Kidney epithelial cell (primary cell): ENCODE data around the gene LRRC1. TPM values are rescaled to one million over a fixed set of nuclear protein-coding genes. Genes with fewer than 3 reads are reported as not detected.

Experiments used
- DNase-seq: peaks from one replicate; pipeline ENCODE4 v3.0.0-alpha.2; 2010; ENCODE audit warnings: low read depth
- H3K27me3 ChIP-seq: 2 replicates; pipeline ENCODE4 v1.6.0; 2011; ENCODE audit warnings: low read length; ENCODE audit not compliant: control insufficient read depth, insufficient read depth
- H3K36me3 ChIP-seq: 2 replicates; pipeline ENCODE4 v1.5.1; 2011; ENCODE audit warnings: low read length; ENCODE audit not compliant: control insufficient read depth, insufficient read depth
- H3K4me3 ChIP-seq: 2 replicates; pipeline ENCODE4 v1.5.1; 2011; ENCODE audit warnings: low read depth, mild to moderate bottlenecking, control low read depth, low read length
- CTCF ChIP-seq: IDR thresholded peaks from 2 replicates; pipeline ENCODE4 v1.5.1; 2011; ENCODE audit warnings: mild to moderate bottlenecking, moderate library complexity, low read length, control low read depth, inconsistent platforms; ENCODE audit not compliant: insufficient read depth, poor library complexity, severe bottlenecking
- total RNA-seq: library from RNA; depleted of rRNA; stranded (reverse); fragments of >200 nt; gene quantifications from 2 replicates; pipeline ENCODE4 v1.2.3, GENCODE V29; 2015

The LRRC1 gene
- total RNA-seq, 1 donor from 2014 or later: 8.0 TPM

- no peak overlapping the region for H3K4me3 ChIP-seq
- no peak for TF ChIP-seq CTCF
- H3K27me3 ChIP-seq: no peaks in the 10 kb centered on the region
- no peaks in the 10 kb centered on the region for H3K36me3 ChIP-seq
- DNase-seq: no peak
Measured at GRCh38 chr6:53915026-53915691, 120.4 kb downstream of the LRRC1 start.

GRCh38 chr6:53916804-53917463 is 122.1 kb downstream of the LRRC1 start:
- DNase-seq: no peak
- Histone ChIP-seq H3K36me3 (no peaks in the 10 kb centered on the region), H3K27me3 (no peaks in the 10 kb centered on the region), H3K4me3 (no peak overlapping the region)
- no peak for TF ChIP-seq CTCF

- H3K27me3 ChIP-seq: no peaks in the 10 kb centered on the region
- DNase-seq: no peak
Measured at GRCh38 chr6:53917464-53917842, 122.6 kb downstream of the LRRC1 start.

GRCh38 chr6:53918854-53919510 is 124.2 kb downstream of the LRRC1 start:
- no peak for TF ChIP-seq CTCF
- H3K36me3 ChIP-seq: peaks cover 1% of the 10 kb centered on the region
- H3K27me3 ChIP-seq: no peaks in the 10 kb centered on the region
- no peak overlapping the region for H3K4me3 ChIP-seq
- DNase-seq: no peak

More at GRCh38 chr6:53917464-53917842, 122.6 kb downstream of the LRRC1 start:
- no peak for TF ChIP-seq CTCF
- H3K36me3 ChIP-seq: no peaks in the 10 kb centered on the region
- no peak overlapping the region for H3K4me3 ChIP-seq

- no peak for DNase-seq
- H3K27me3 ChIP-seq: no peaks in the 10 kb centered on the region
- no peak for TF ChIP-seq CTCF
- H3K36me3 ChIP-seq: peaks cover 1% of the 10 kb centered on the region
- no peak overlapping the region for H3K4me3 ChIP-seq
Measured at GRCh38 chr6:53919881-53920360, 125.1 kb downstream of the LRRC1 start.
